SU-DHL-6 (cell line): ENCODE results near the gene NBEAL1.
"Not testable (repeated sequence)": the region's sequence is repeated elsewhere in the genome, so short reads cannot be mapped to it uniquely, and the experiment has no call there.

Experiments
- H2AFZ ChIP-seq: fragments of 200-600 bp; sonication (generic); 2 replicates; pipeline ENCODE4 v1.6.1; 2014; ENCODE audit warnings: low read depth, mild to moderate bottlenecking, moderate library complexity, mixed read lengths, antibody characterized with exemption, low read length; ENCODE audit not compliant: severe bottlenecking
- H3F3A ChIP-seq: fragments of 200-600 bp; shearing (Covaris generic); 2 replicates; pipeline ENCODE4 v1.6.0; 2016; ENCODE audit warnings: antibody characterized with exemption, mild to moderate bottlenecking; ENCODE audit not compliant: insufficient read depth
- H3K27ac ChIP-seq: fragments of 200-600 bp; sonication (generic); 2 replicates; pipeline ENCODE4 v1.5.1; 2016; ENCODE audit warnings: low read depth, mild to moderate bottlenecking, low read length, moderate library complexity, mixed read lengths
- H3K27me3 ChIP-seq: fragments of 200-600 bp; sonication (generic), shearing (Covaris generic); 2 replicates; pipeline ENCODE4 v1.6.0; 2014; ENCODE audit warnings: mild to moderate bottlenecking, low read length
- H3K36me3 ChIP-seq: fragments of 200-600 bp; sonication (generic); 2 replicates; pipeline ENCODE4 v1.6.1; 2014; ENCODE audit warnings: mild to moderate bottlenecking, low read length, mixed read lengths
- H3K4me2 ChIP-seq: fragments of 300-600, 200-600 bp; shearing (Covaris generic), sonication (generic); 2 replicates; pipeline ENCODE4 v1.6.0; 2014; ENCODE audit warnings: low read length, low read depth, mild to moderate bottlenecking; ENCODE audit not compliant: poor library complexity, severe bottlenecking
- H3K4me3 ChIP-seq: fragments of 200-600 bp; sonication (generic); 2 replicates; pipeline ENCODE4 v1.5.1; 2014; ENCODE audit warnings: antibody characterized with exemption, low read length, mild to moderate bottlenecking, mixed read lengths; ENCODE audit not compliant: insufficient read depth, poor library complexity, severe bottlenecking
- H3K79me2 ChIP-seq: fragments of 200-600 bp; sonication (generic); 2 replicates; pipeline ENCODE4 v1.6.1; 2014; ENCODE audit warnings: mild to moderate bottlenecking, low read length, moderate library complexity; ENCODE audit not compliant: insufficient read depth
- H3K9ac ChIP-seq: fragments of 200-600 bp; sonication (generic); 2 replicates; pipeline ENCODE4 v1.7.0; 2014; ENCODE audit warnings: mild to moderate bottlenecking, low read length
- H3K9me2 ChIP-seq: fragments of 200-600 bp; sonication (generic); replicated peaks from 2 replicates; pipeline ENCODE4 v1.6.1; 2014; ENCODE audit warnings: low read length; ENCODE audit not compliant: insufficient read depth
- H3K9me3 ChIP-seq: fragments of 200-600 bp; sonication (generic); 2 replicates; pipeline ENCODE4 v1.6.1; 2014; ENCODE audit warnings: low read length, mixed read lengths; ENCODE audit not compliant: insufficient read depth
- H4K20me1 ChIP-seq: fragments of 200-600 bp; sonication (generic); 2 replicates; pipeline ENCODE4 v1.6.1; 2014; ENCODE audit warnings: low read depth, mild to moderate bottlenecking, antibody characterized with exemption, low read length, moderate library complexity, mixed read lengths
- CTCF ChIP-seq: fragments of 200-600 bp; sonication (generic); IDR thresholded peaks from one replicate; pipeline ENCODE4 v1.5.1; 2017; ENCODE audit warnings: antibody characterized with exemption, mild to moderate bottlenecking, low read length, moderate library complexity; ENCODE audit not compliant: insufficient read depth, poor library complexity, severe bottlenecking
- EZH2phosphoT487 ChIP-seq: fragments of 200-600 bp; sonication (generic), shearing (Covaris generic); conservative IDR thresholded peaks from 2 replicates; pipeline ENCODE4 v1.6.1; 2018; ENCODE audit warnings: mild to moderate bottlenecking, antibody characterized with exemption, low read length, moderate library complexity, mixed read lengths

NBEAL1 gene

GRCh38 chr2:203155406-203155805, 140.7 kb downstream of the NBEAL1 start:
- H3K27me3 ChIP-seq = no peaks in the 10 kb centered on the region
- H3K4me3 ChIP-seq = no peak overlapping the region
- no peaks in the 10 kb centered on the region for H3K9me3 ChIP-seq
- H3K9ac ChIP-seq = no peak overlapping the region
- no peaks in the 10 kb centered on the region for H3K79me2 ChIP-seq
- no peak overlapping the region for H3K27ac ChIP-seq
- H4K20me1 ChIP-seq = no peaks in the 10 kb centered on the region
- no peaks in the 10 kb centered on the region for H3K36me3 ChIP-seq
- TF ChIP-seq EZH2phosphoT487 = no peak
- TF ChIP-seq CTCF = no peak
- no peak overlapping the region for H3K4me2 ChIP-seq
- no peaks in the 10 kb centered on the region for H3K9me2 ChIP-seq
- no peaks in the 10 kb centered on the region for H3F3A ChIP-seq
- no peak overlapping the region for H2AFZ ChIP-seq

- H3K9me2 ChIP-seq, H3K27me3 ChIP-seq, H3K4me3 ChIP-seq, H3K27ac ChIP-seq, H3K9me3 ChIP-seq, H3K9ac ChIP-seq, H3K36me3 ChIP-seq, H3K79me2 ChIP-seq, H3F3A ChIP-seq, H4K20me1 ChIP-seq, H3K4me2 ChIP-seq, H2AFZ ChIP-seq: not testable (repeated sequence)
Observed at GRCh38 chr2:203162722-203163121, 148.0 kb downstream of the NBEAL1 start.

- H4K20me1 ChIP-seq = no peaks in the 10 kb centered on the region
- TF ChIP-seq EZH2phosphoT487 = no peak
- TF ChIP-seq CTCF = no peak
- no peaks in the 10 kb centered on the region for H3K9me3 ChIP-seq
- no peak overlapping the region for H3K4me3 ChIP-seq
- no peak overlapping the region for H3K27ac ChIP-seq
- H3K36me3 ChIP-seq = no peaks in the 10 kb centered on the region
- no peaks in the 10 kb centered on the region for H3K9me2 ChIP-seq
- H2AFZ ChIP-seq = no peak overlapping the region
- no peak overlapping the region for H3K4me2 ChIP-seq
- no peaks in the 10 kb centered on the region for H3F3A ChIP-seq
- no peaks in the 10 kb centered on the region for H3K27me3 ChIP-seq
- H3K9ac ChIP-seq = no peak overlapping the region
- H3K79me2 ChIP-seq = no peaks in the 10 kb centered on the region
Observed at GRCh38 chr2:203164311-203164935, 149.7 kb downstream of the NBEAL1 start.

- no peak overlapping the region for H3K4me2 ChIP-seq
- no peak overlapping the region for H3K27ac ChIP-seq
- H3K36me3 ChIP-seq = no peaks in the 10 kb centered on the region
- H3K9me3 ChIP-seq = no peaks in the 10 kb centered on the region
- no peak overlapping the region for H3K9ac ChIP-seq
- no peaks in the 10 kb centered on the region for H4K20me1 ChIP-seq
- H3K27me3 ChIP-seq = no peaks in the 10 kb centered on the region
- no peaks in the 10 kb centered on the region for H3K9me2 ChIP-seq
- no peak overlapping the region for H3K4me3 ChIP-seq
- TF ChIP-seq EZH2phosphoT487 (no peak), CTCF (no peak)
- no peaks in the 10 kb centered on the region for H3K79me2 ChIP-seq
- no peak overlapping the region for H2AFZ ChIP-seq
- no peaks in the 10 kb centered on the region for H3F3A ChIP-seq
Observed at GRCh38 chr2:203167751-203168150, 153.1 kb downstream of the NBEAL1 start.
